ENCODE results near the gene ST7L. TPM values are rescaled to one million over a fixed set of nuclear protein-coding genes. Genes with fewer than 3 reads are reported as not detected.

The ST7L gene
- total and polyA plus RNA-seq, 7 donors: 9.0 to 13.7 (median 12.1) TPM

- no peak for DNase-seq
- Histone ChIP-seq H3K36me3 (ENCODE audit: insufficient read depth in 1 of 2, low read depth in 1 of 2) (peaks cover 0 to 41% of the 10 kb centered on the region in 2 donors), H3K4me3 (no peak overlapping the region), H3K4me1 (peaks cover 2% of the 10 kb centered on the region), H3K27ac (no peak overlapping the region), H3K27me3 (ENCODE audit: insufficient read depth in 3 of 3, low read length in 2 of 3) (no peaks in the 10 kb centered on the region), H3K9me3 (no peaks in the 10 kb centered on the region)
- 80 to 84% (median 82%) methylated on average over 2 of the region's 2 CpGs for WGBS, 3 donors
- ATAC-seq: no peak
- TF ChIP-seq CTCF (IDR thresholded peaks at IDR 0.05): no peak
- intact Hi-C loops (cut with DNase I): no loop called here
Measured at GRCh38 chr1:112549590-112549989, 69.4 kb downstream of the ST7L start.

- Histone ChIP-seq H3K27me3 (ENCODE audit: insufficient read depth in 3 of 3, low read length in 2 of 3) (no peaks in the 10 kb centered on the region), H3K36me3 (ENCODE audit: insufficient read depth in 1 of 2, low read depth in 1 of 2) (peaks cover 0 to 32% of the 10 kb centered on the region in 2 donors), H3K4me3 (no peak overlapping the region), H3K27ac (no peak overlapping the region), H3K4me1 (peaks cover 10% of the 10 kb centered on the region), H3K9me3 (no peaks in the 10 kb centered on the region)
- 85 to 93% (median 90%) methylated on average over 3 of the region's 3 CpGs for WGBS, 3 donors
- DNase-seq (no peak), ATAC-seq (no peak)
- TF ChIP-seq CTCF (IDR thresholded peaks at IDR 0.05): no peak
- intact Hi-C loops (cut with DNase I): no loop called here
Measured at GRCh38 chr1:112548547-112548946, 70.4 kb downstream of the ST7L start.

- 82 to 89% (median 88%) methylated on average over 2 of the region's 2 CpGs for WGBS, 3 donors
- H3K4me3 ChIP-seq: no peak overlapping the region
- TF ChIP-seq CTCF (IDR thresholded peaks at IDR 0.05): no peak
- peaks cover 2 to 45% of the 10 kb centered on the region in 2 donors for H3K36me3 ChIP-seq (ENCODE audit: insufficient read depth in 1 of 2, low read depth in 1 of 2)
- ATAC-seq (no peak), DNase-seq (no peak)
- H3K27ac ChIP-seq: no peak overlapping the region
- no peaks in the 10 kb centered on the region for H3K27me3 ChIP-seq (ENCODE audit: insufficient read depth in 3 of 3, low read length in 2 of 3)
- intact Hi-C loops (cut with DNase I): no loop called here
- H3K4me1 ChIP-seq: peaks cover 10% of the 10 kb centered on the region
- no peaks in the 10 kb centered on the region for H3K9me3 ChIP-seq
Measured at GRCh38 chr1:112546076-112546475, 72.9 kb downstream of the ST7L start.

- peak overlapping the region; percentile 73 for H3K27ac ChIP-seq
- no peak overlapping the region for H3K4me3 ChIP-seq
- no peak for TF ChIP-seq CTCF (IDR thresholded peaks at IDR 0.05)
- peaks cover 2 to 47% of the 10 kb centered on the region in 2 donors for H3K36me3 ChIP-seq (ENCODE audit: insufficient read depth in 1 of 2, low read depth in 1 of 2)
- DNase-seq (no peak), ATAC-seq (no peak)
- no peaks in the 10 kb centered on the region for H3K27me3 ChIP-seq (ENCODE audit: insufficient read depth in 3 of 3, low read length in 2 of 3)
- WGBS, 3 donors: 78 to 82% (median 81%) methylated on average over 3 of the region's 3 CpGs
- intact Hi-C loops (cut with DNase I): no loop called here
- H3K9me3 ChIP-seq: no peaks in the 10 kb centered on the region
- H3K4me1 ChIP-seq: peaks cover 10% of the 10 kb centered on the region
Measured at GRCh38 chr1:112544751-112545150, 74.2 kb downstream of the ST7L start.

- peak; percentile 86 to 92 (median 90) for ATAC-seq
- H3K4me1 ChIP-seq: peaks cover 10% of the 10 kb centered on the region
- no peak for DNase-seq
- no peak for TF ChIP-seq CTCF (IDR thresholded peaks at IDR 0.05)
- peak overlapping the region; percentile 73 for H3K27ac ChIP-seq
- H3K36me3 ChIP-seq (ENCODE audit: insufficient read depth in 1 of 2, low read depth in 1 of 2): peaks cover 3 to 47% of the 10 kb centered on the region in 2 donors
- H3K27me3 ChIP-seq (ENCODE audit: insufficient read depth in 3 of 3, low read length in 2 of 3): no peaks in the 10 kb centered on the region
- intact Hi-C loops (cut with DNase I): no loop called here
- H3K9me3 ChIP-seq: no peaks in the 10 kb centered on the region
- 17 to 28% (median 21%) methylated on average over 1 of the region's 1 CpG for WGBS, 3 donors
- H3K4me3 ChIP-seq: no peak overlapping the region
Measured at GRCh38 chr1:112544011-112544688, 74.8 kb downstream of the ST7L start.
